NAMALWA (cell line): ENCODE results near the gene KCNQ1OT1.

Source experiments
- DNase-seq: peaks from one replicate; pipeline ENCODE4 v3.0.0-alpha.2; 2015; ENCODE audit warnings: low spot score

KCNQ1OT1 gene

GRCh38 chr11:2593393-2593950 is 106.3 kb downstream of the KCNQ1OT1 start:
- no peak for DNase-seq

DNA sequence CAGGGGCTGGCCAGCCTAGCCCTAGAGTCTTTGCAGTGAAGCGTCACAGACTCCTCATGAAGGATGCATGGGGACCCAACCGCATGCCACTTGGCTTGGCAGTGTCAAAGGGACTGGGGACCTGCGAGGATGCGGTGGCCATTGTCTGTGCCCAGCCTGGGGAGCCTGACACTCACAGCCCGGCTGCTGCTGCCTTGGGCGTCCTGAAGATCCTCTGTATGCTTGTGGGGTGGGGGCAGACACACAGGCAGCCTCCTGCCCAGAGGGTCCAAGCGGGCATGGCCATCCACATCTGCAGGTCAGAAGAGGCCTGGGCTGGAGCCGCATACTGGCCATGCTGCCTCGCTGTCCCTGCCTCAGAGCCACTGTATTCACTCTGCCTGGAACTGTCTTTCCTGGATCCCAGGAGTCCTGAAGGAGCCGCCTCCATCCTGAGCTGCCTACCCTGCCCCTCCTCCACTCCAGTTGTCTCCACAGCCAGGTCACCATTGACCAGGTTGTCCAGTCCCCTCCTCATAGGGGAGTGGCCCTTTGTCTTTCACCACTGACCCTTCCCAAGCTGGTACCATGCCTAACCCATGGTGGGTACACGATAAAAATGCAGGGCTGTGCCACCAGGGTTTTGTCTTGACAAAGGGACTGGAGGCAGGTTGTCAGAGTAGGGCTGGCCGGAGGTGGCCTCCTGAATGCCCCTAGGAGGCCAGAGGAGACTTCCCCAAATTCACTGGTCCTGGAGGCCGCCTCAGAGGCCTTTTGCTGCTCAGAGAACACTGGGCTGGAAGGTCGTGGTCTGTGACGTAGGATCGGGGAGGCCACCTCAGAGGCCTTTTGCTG is 107.0 kb downstream of the KCNQ1OT1 start:
- DNase-seq = no peak

DNA sequence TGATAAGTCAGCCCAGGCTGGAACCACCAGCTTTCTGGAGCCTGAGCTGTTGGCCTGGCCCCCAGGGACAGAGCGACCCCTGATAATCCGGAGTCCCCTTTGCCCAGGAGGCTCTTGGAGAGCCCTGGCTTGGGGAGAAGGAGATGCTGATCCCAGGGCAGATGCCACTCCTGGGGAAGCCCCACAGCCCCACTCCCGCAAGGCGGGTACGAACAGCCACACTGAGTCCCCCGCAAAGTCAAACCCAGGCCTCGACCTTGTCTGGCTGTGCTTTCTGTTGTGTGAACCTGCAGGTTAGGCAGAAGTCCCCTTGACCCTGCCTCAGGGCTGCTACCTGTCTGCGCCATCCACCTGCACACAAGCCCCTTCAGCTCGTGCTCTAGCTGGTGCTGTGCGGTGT is 108.0 kb downstream of the KCNQ1OT1 start:
- no peak for DNase-seq

- no peak for DNase-seq
Observed at GRCh38 chr11:2590965-2591754, 108.6 kb downstream of the KCNQ1OT1 start.

GRCh38 chr11:2590131-2590964 is 109.4 kb downstream of the KCNQ1OT1 start:
- no peak for DNase-seq

DNA sequence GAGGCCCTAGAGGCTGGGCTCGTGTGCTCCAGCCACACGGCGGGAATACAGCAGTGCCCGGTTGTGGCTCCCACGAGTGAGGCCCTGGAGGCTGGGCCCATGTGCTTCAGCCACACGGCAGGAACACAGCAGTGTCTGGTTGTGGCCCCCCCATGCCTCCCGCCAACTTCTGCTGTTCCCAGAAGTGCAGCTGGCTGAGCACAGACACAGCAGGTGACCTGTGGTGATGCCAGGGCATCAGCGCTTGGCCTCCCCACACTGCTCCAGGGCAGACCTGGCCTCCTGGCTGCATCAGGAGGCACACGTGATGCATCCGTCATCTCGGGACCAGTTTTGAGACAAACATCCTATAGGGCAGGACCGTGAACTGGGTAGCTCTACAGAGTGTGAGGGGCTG is 110.3 kb downstream of the KCNQ1OT1 start:
- DNase-seq = no peak

- DNase-seq = no peak
Observed at GRCh38 chr11:2588809-2589537, 110.8 kb downstream of the KCNQ1OT1 start.

DNA sequence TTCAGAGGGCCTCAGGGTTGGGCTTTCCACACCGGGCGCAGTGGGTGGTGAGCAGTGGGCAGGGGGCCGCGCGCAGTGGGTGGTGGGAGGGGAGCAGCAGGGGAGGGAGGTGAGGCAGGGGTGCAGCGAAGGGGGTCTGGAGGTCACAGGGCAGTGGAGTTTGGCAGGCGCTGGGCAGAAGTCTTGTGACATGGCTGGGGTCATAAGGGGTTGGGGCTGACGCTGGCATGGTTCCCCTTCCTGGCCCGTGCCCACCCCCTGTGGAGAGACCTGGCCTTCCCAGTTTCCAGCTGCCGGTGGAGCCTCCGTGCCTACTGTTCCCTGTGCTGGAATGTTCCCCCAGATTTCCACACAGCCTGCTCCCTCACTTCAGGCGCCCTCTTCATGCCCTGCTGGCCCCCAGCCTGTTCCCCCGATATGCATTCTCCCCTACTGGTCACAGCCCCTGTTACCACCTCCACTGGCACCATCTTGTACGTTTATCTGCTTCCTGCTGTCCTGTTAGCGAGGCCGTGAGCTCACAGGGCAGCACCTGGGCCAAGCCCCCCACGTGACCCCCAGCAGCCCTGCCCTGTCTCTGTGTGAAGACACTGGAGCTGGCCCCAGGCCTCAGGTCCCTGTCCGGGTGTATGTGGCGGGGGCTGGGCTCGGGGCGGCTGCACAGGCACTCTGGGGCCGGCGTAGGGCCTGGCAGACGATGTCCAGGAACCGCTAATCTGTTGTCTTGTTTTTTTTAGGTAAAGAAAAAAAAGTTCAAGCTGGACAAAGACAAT is 111.6 kb downstream of the KCNQ1OT1 start:
- no peak for DNase-seq

DNA sequence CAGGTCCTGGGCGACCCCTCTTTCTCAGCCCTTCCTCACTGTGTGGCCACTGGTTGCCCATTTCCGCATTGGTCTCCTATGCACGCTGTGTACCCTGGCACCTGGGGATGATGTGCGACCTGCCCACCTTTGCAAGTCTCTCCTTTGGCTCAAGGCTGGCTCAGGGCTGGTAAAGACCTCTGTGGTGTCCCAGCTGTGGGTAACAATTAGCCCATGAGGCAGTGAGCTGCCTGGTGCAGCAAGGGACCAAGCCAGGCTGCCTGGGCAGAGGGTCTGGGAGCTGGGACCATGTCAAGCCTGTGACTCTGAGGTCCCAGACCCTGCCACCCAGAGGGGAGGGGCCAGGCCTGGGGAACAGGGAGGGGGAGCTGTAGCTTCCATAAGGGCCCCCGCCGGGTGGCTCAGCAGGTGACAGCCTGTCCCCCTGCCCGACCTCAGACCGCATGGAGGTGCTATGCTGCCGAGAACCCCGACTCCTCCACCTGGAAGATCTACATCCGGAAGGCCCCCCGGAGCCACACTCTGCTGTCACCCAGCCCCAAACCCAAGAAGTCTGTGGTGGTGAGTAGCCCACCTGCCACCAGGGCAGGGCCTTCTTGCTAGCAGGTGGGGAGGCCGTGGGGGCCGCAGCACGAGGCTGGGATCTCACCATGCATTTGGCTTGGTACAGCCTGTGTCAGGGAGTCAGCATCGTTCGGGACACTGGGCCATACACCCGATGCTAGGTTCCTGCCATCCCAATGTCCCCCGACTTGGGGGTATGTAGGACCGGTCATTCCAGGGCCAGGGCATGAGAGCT is 112.5 kb downstream of the KCNQ1OT1 start:
- DNase-seq = no peak

DNA sequence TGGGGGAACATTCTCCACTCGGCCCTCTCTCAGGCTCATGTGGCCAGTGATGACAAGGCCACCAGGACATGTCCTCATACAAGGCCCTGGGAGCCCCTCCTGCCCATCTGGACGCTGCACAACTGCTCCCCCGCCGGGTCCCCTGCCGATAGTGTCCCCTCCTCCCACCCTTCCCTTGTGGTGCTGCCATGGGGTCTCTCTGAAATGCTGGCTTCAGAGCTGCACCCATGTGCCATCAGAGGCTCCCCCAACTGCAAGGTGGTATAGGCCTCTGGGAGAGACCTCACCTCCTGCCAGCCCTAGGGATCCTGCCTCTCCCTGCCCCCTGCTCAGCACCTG is 113.0 kb downstream of the KCNQ1OT1 start:
- DNase-seq = no peak

DNA sequence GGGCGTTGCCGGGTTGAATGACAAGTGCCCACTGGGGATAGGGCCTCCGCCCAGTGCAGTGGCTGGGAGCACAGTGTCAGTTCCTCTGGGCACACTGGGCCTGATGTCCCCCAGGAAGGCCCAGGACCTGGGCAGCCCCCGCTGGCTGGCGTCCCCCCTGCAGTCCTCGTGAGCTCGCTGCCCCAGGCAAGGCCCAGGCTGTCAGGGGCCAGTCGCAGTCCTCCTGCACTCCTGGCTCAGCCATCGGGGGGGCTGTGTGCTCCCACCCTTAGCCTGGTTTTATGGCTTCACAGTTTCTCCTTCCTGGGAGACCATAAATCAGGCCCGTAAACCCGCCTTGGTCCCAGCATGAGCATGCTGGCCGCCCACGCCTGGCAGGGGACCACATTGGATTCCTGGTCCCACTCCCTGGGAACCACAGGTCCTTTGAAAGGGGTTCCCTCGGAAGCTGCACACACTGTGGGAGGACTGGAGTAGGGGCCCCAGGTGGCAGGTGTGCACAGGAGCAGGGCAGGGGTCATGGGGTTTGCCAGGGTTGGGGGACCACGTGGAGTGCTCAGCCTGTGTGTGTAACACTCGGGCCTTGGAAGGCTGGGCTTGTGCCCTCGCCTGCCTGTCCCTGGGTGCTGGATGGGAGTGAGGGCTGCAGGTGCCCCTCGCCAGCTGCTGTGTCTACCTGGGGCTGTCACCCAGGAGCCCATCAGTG is 113.6 kb downstream of the KCNQ1OT1 start:
- no peak for DNase-seq

DNA sequence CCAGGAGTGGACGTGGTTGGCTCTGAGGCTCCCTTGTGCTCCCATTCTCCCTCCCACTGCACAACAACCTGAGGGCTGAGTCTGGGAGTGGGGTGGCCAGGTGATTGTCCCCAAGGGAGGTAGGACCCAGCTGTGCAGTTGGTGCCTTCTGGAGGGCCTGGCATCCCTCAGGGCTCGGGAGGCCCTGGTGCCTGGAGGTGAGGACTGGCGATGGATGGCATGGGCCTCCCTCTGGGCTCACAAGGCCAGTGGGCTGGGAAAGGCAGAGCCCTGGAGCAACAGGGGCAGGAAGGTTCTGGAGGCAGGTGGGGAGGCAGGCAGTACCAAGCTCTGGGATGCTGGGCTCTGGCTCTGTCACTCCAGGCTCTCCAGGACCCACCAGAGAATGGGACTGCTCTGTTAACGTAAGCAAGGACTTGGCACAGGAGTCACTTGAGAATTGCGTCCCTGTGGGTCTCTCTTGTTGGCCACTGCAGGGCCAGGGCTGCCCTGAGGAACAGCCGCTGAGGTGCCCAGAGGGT is 114.2 kb downstream of the KCNQ1OT1 start:
- no peak for DNase-seq

DNA sequence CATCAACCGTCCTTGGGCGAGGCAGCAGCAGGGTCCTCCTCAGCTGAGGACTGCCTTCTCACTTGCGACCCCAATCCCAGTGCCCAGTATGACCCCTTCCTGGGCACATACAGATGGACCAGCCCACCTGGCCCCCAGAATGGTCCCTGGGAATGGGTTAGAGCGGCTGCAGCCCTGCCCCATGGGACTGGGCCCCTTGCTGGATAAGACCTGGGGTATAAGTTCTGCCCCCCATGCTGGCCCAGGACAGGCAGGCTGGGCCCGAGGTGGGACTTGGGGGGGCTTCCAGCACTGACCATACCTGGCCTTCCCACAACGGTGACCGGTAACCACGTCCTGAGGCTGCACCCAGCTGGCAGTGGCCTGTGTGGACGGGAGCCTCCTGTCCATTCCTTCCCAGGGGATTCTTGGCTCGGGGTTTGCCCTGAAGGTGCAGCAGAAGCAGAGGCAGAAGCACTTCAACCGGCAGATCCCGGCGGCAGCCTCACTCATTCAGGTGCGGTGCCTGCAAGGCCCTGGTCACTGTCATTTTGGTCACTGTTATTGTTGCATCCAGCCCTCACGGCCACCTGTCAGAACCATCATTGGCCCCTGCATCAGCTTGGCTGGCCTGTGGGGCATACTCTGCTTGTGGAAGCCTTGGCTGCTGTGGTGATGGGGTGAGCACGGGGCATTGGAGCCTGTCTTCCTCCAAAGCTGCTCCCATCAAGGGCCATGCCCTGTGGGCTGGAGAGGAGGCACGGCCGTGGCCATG is 114.8 kb downstream of the KCNQ1OT1 start:
- DNase-seq = no peak

GRCh38 chr11:2584434-2584811 is 115.4 kb downstream of the KCNQ1OT1 start:
- DNase-seq = no peak

DNA sequence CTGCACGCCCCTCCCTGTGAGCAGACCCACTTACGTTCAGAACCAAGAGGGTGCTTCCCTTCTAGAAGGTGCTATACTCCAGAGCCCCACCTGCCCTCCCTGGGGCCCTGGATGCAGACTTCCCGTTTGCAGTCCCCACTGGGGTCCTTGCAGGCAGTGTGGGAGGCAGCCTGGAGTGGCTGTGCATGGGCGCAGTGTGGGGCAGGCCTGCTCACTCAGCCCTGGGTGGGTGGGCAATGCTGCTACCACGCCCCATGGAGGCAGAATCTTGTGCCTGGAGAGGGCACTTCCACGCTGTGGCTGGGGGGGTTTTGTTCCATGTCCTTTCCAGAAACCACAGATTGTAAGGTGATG is 116.2 kb downstream of the KCNQ1OT1 start:
- DNase-seq = no peak

DNA sequence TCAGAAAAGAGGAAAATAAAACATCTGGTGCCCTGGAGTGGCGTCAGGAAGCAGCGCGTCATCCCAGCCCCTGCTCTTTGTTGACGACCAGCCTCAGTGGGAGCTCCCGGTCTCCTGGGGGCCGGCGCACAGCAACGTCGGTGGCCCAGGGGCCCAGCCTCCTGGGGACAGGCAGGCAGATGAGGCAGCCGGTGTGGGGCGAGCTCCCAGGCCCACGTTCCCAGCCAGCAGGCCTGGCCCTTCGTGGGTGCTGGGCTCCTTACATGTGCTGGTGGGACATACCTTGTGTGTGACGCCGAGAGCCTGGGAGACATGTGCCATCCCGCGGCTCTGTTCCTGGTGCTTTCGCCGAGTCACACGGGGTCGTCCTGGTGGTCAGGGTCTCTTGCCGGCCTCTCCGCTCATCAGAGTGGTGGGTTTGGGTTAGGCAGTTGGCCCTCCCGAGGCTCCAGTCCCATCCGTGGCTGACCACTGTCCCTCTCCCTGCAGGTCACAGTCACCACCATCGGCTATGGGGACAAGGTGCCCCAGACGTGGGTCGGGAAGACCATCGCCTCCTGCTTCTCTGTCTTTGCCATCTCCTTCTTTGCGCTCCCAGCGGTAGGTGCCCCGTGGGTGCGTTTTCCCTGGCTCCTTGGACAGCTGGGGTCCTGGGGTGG is 116.7 kb downstream of the KCNQ1OT1 start:
- DNase-seq = no peak

GRCh38 chr11:2582351-2582945 is 117.3 kb downstream of the KCNQ1OT1 start:
- DNase-seq = no peak
